Esophagus muscularis mucosa (tissue), 4 donors: Measurements from ENCODE around the gene FOXC2. TPM values are rescaled to one million over a fixed set of nuclear protein-coding genes. Genes with fewer than 3 reads are reported as not detected.

Experiments
- DNase-seq: peaks from one replicate; pipeline ENCODE4 v3.0.0-alpha.2; 2017; ENCODE audit errors: extremely low spot score
- H3K27ac ChIP-seq, 4 donors: fragments of 200-600 bp; sonication (generic); replicated peaks in 1 of 4; 1 replicate in 3 of 4; 2 replicates in 1 of 4; pipeline ENCODE4 v1.5.1; 2016 to 2019; ENCODE audit warnings: mild to moderate bottlenecking in 1 of 4
- H3K27me3 ChIP-seq, 4 donors: fragments of 200-600 bp; sonication (generic); one replicate each; pipeline versions ENCODE4 v1.5.1 to v1.6.0; 2016 to 2019
- H3K36me3 ChIP-seq, 4 donors: fragments of 200-600 bp; sonication (generic); one replicate each; pipeline ENCODE4 v1.5.1; 2016 to 2019
- H3K4me1 ChIP-seq, 4 donors: fragments of 200-600 bp; sonication (generic); one replicate each; pipeline ENCODE4 v1.5.1; 2016 to 2019
- H3K4me3 ChIP-seq, 4 donors: fragments of 200-600 bp; sonication (generic); 1 replicate in 2 of 4; 2 replicates in 2 of 4; pipeline ENCODE4 v1.5.1; 2016 to 2019; ENCODE audit warnings: mild to moderate bottlenecking in 4 of 4, moderate library complexity in 1 of 4
- H3K9me3 ChIP-seq, 4 donors: fragments of 200-600 bp; sonication (generic); 1 replicate in 3 of 4; 2 replicates in 1 of 4; pipeline ENCODE4 v1.5.1; 2016 to 2019
- EP300 ChIP-seq: sonication (generic); formaldehyde crosslinking; IDR thresholded peaks from one replicate; pipeline ENCODE4 v1.6.1; 2017; ENCODE audit warnings: antibody characterized with exemption
- POLR2A ChIP-seq: fragments of 450-650 bp; IDR thresholded peaks from one replicate; pipeline ENCODE4 v1.6.1; 2017; ENCODE audit warnings: antibody characterized with exemption, moderate library complexity, mild to moderate bottlenecking, low read depth
- POLR2AphosphoS5 ChIP-seq, 2 donors: sonication (generic); formaldehyde crosslinking; IDR thresholded peaks; one replicate each; pipeline ENCODE4 v1.6.1; 2017; ENCODE audit warnings: antibody characterized with exemption in 2 of 2
- WGBS: methylation state at CpG from one replicate; pipeline ENCODE4 v1.1.5; 2018; 5-methylcytosine and 5-hydroxymethylcytosine counted together
- intact Hi-C: fragments of 100-400 bp; cut with DNase I; formaldehyde crosslinking; loops from one replicate; pipeline ENCODE4 v1.15.1; 2023
- total RNA-seq, 4 donors: library from RNA; depleted of rRNA; stranded (reverse); fragments of >200 nt; gene quantifications; one replicate each; pipeline versions ENCODE4 v1.1.0 to v1.2.1, GENCODE V29; 2016
- TF ChIP-seq, protein P1 (sequence below), 3 experiments: fragments of 200-600 bp in 2 of 3; fragments of 450-650 bp in 1 of 3; sonication (generic) in 2 of 3; IDR thresholded peaks; one replicate each; pipeline ENCODE4 v1.5.1; 2017 to 2019; ENCODE audit warnings: antibody characterized with exemption in 3 of 3, mild to moderate bottlenecking in 2 of 3, moderate library complexity in 1 of 3

Gene FOXC2
- total RNA-seq, result 1 to 10 TPM in 2 of 4 donors, under 1 TPM in 2; 0.71 to 1.7 (median 1.1) TPM

GRCh38 chr16:86566601-86566965 lies at the start of gene FOXC2:
Gene FOXC2, plus strand, starts transcription at chr16:86566829. Its CDS starts 507 bp downstream, at chr16:86567336.
- no peak for DNase-seq
- H3K4me3 ChIP-seq, result peak within 1 kb of the TSS; percentile 44 to 61 (median 48)
- H3K27me3 ChIP-seq, result peaks cover 0 to 96% (median 53%) of the 10 kb centered on the region in 4 donors
- intact Hi-C loops, result no loop called here
- H3K27ac ChIP-seq, result peak within 1 kb of the TSS; percentile 33 to 66 (median 56)
- WGBS, result 1% methylated on average over 20 of the region's 30 CpGs
- H3K4me1 ChIP-seq, result peaks cover 5 to 47% (median 33%) of the 10 kb centered on the region in 4 donors
- H3K36me3 ChIP-seq, result no peaks in the 10 kb centered on the region
- H3K9me3 ChIP-seq, result no peaks in the 10 kb centered on the region
- TF ChIP-seq, protein P1, sequence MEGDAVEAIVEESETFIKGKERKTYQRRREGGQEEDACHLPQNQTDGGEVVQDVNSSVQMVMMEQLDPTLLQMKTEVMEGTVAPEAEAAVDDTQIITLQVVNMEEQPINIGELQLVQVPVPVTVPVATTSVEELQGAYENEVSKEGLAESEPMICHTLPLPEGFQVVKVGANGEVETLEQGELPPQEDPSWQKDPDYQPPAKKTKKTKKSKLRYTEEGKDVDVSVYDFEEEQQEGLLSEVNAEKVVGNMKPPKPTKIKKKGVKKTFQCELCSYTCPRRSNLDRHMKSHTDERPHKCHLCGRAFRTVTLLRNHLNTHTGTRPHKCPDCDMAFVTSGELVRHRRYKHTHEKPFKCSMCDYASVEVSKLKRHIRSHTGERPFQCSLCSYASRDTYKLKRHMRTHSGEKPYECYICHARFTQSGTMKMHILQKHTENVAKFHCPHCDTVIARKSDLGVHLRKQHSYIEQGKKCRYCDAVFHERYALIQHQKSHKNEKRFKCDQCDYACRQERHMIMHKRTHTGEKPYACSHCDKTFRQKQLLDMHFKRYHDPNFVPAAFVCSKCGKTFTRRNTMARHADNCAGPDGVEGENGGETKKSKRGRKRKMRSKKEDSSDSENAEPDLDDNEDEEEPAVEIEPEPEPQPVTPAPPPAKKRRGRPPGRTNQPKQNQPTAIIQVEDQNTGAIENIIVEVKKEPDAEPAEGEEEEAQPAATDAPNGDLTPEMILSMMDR (IDR thresholded peaks at IDR 0.05), result no peak
- TF ChIP-seq EP300, result no peak
- peak in 1 of 2 donors; percentile 45 for TF ChIP-seq POLR2AphosphoS5 (IDR thresholded peaks at IDR 0.05)

DNA sequence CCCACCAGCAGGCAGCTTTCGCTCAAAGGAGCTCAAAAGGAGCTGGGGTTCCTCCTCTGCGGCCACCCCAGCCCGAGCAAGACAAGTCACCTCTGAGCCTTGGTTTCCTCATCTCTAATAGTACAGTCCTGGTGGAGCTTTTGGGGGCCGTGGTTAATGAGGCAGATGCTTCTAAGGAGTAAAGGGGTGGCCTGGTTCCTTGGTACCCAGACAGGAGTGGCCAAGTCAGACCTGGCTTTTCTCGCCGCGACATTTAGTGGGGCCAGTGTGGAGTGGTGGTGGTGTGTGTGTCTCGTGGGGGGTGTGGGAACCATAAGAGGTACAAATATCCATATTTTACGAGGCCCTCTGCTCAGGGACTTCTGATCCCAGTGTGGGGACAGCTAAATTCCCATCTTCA lies 49.6 kb upstream of the FOXC2 start:
- no peaks in the 10 kb centered on the region for H3K9me3 ChIP-seq
- H3K27me3 ChIP-seq, result peaks cover 0 to 36% (median 2%) of the 10 kb centered on the region in 4 donors
- WGBS, result 25% methylated on average over 9 of the region's 9 CpGs
- no peak for DNase-seq
- H3K36me3 ChIP-seq, result peaks cover 0 to 19% (median 11%) of the 10 kb centered on the region in 4 donors
- TF ChIP-seq POLR2A, result no peak
- TF ChIP-seq, protein P1 (IDR thresholded peaks at IDR 0.05), result no peak
- peak in 1 of 2 donors; percentile 29 for TF ChIP-seq POLR2AphosphoS5 (IDR thresholded peaks at IDR 0.05)
- no peak for TF ChIP-seq EP300
- H3K4me1 ChIP-seq, result peaks cover 12 to 58% (median 51%) of the 10 kb centered on the region in 4 donors
- H3K27ac ChIP-seq, result peak overlapping the region; percentile 95 to 100 (median 98)
- intact Hi-C loops, result loop anchor here (5.0 kb wide), 2 partner anchors 215 to 265 kb away; no protein-coding TSS in a partner anchor
- peak overlapping the region; percentile 81 to 91 (median 84) for H3K4me3 ChIP-seq

- Histone ChIP-seq H3K27me3 (peaks cover 0 to 29% (median 2%) of the 10 kb centered on the region in 4 donors), H3K4me3 (peak overlapping the region; percentile 81 to 91 (median 84)), H3K27ac (peak overlapping the region; percentile 95 to 100 (median 98)), H3K9me3 (no peaks in the 10 kb centered on the region), H3K4me1 (peaks cover 12 to 58% (median 51%) of the 10 kb centered on the region in 4 donors), H3K36me3 (peaks cover 0 to 16% (median 9%) of the 10 kb centered on the region in 4 donors)
- DNase-seq, result peak; percentile 96
- WGBS, result 0% methylated on average over 5 of the region's 17 CpGs
- TF ChIP-seq POLR2AphosphoS5 (IDR thresholded peaks at IDR 0.05) (peak; percentile 71 to 74), EP300 (no peak), POLR2A (peak; percentile 1)
- TF ChIP-seq, protein P1 (IDR thresholded peaks at IDR 0.05), result peak; percentile 82 to 90 (median 84)
- intact Hi-C loops, result loop anchor here (2.0 to 5.0 kb wide), 4 partner anchors 177 to 445 kb away; no protein-coding TSS in a partner anchor
Measured at GRCh38 chr16:86517652-86518258, 48.9 kb upstream of the FOXC2 start.

- peak overlapping the region in 1 of 4 donors; percentile 46 for H3K4me3 ChIP-seq
- H3K27me3 ChIP-seq, result peaks cover 0 to 32% (median 2%) of the 10 kb centered on the region in 4 donors
- DNase-seq, result no peak
- TF ChIP-seq, protein P1 (IDR thresholded peaks at IDR 0.05), result no peak
- no peak for TF ChIP-seq EP300
- TF ChIP-seq POLR2AphosphoS5 (IDR thresholded peaks at IDR 0.05), result peak in 1 of 2 donors; percentile 22
- TF ChIP-seq POLR2A, result no peak
- peaks cover 0 to 7% (median 4%) of the 10 kb centered on the region in 4 donors for H3K36me3 ChIP-seq
- 82% methylated on average over 14 of the region's 16 CpGs for WGBS
- peak overlapping the region in 3 of 4 donors; percentile 95 to 100 (median 98) for H3K27ac ChIP-seq
- H3K4me1 ChIP-seq, result peaks cover 12 to 67% (median 51%) of the 10 kb centered on the region in 4 donors
- no peaks in the 10 kb centered on the region for H3K9me3 ChIP-seq
- intact Hi-C loops, result loop anchor here (2.0 to 5.0 kb wide), 4 partner anchors 178 to 446 kb away; no protein-coding TSS in a partner anchor
Measured at GRCh38 chr16:86519007-86519648, 47.5 kb upstream of the FOXC2 start.
